IPS-15b (cell line): Measurements from ENCODE around the gene LRRC4C.

Experiments
- H3K27me3 ChIP-seq: one replicate; pipeline ENCODE4 v1.6.1; 2013; ENCODE audit warnings: low read length; ENCODE audit not compliant: control insufficient read depth, insufficient read depth
- H3K36me3 ChIP-seq: one replicate; pipeline ENCODE4 v1.6.1; 2013; ENCODE audit warnings: low read length; ENCODE audit not compliant: control insufficient read depth, insufficient read depth
- H3K4me1 ChIP-seq: one replicate; pipeline ENCODE4 v1.6.1; 2013; ENCODE audit warnings: mild to moderate bottlenecking, low read length; ENCODE audit not compliant: control insufficient read depth, insufficient read depth
- H3K4me3 ChIP-seq: one replicate; pipeline ENCODE4 v1.5.1; 2013; ENCODE audit warnings: low read depth, low read length
- H3K9ac ChIP-seq: one replicate; pipeline ENCODE4 v1.6.1; 2013; ENCODE audit warnings: low read depth, mild to moderate bottlenecking, low read length
- H3K9me3 ChIP-seq: one replicate; pipeline ENCODE4 v1.6.1; 2013; ENCODE audit warnings: mild to moderate bottlenecking, low read length; ENCODE audit not compliant: control insufficient read depth, insufficient read depth

The LRRC4C gene

GRCh38 chr11:40287916-40288803 lies 1171.3 kb downstream of the LRRC4C start:
- H3K4me1 ChIP-seq = peaks cover 14% of the 10 kb centered on the region

GRCh38 chr11:40286137-40286536 lies 1173.3 kb downstream of the LRRC4C start:
- H3K27me3 ChIP-seq = peaks cover 65% of the 10 kb centered on the region
- peaks cover 11% of the 10 kb centered on the region for H3K4me1 ChIP-seq
- no peak overlapping the region for H3K9ac ChIP-seq
- no peaks in the 10 kb centered on the region for H3K36me3 ChIP-seq
- H3K4me3 ChIP-seq = no peak overlapping the region
- no peaks in the 10 kb centered on the region for H3K9me3 ChIP-seq

More at GRCh38 chr11:40287916-40288803, 1171.3 kb downstream of the LRRC4C start:
- Histone ChIP-seq H3K4me3 (no peak overlapping the region), H3K27me3 (peaks cover 77% of the 10 kb centered on the region), H3K36me3 (no peaks in the 10 kb centered on the region), H3K9ac (no peak overlapping the region), H3K9me3 (no peaks in the 10 kb centered on the region)

GRCh38 chr11:40285558-40285957 lies 1173.9 kb downstream of the LRRC4C start:
- no peak overlapping the region for H3K4me3 ChIP-seq
- no peaks in the 10 kb centered on the region for H3K36me3 ChIP-seq
- H3K4me1 ChIP-seq = peaks cover 15% of the 10 kb centered on the region

GRCh38 chr11:40281052-40281580 lies 1178.3 kb downstream of the LRRC4C start:
- Histone ChIP-seq H3K9me3 (no peaks in the 10 kb centered on the region), H3K9ac (no peak overlapping the region), H3K4me1 (peaks cover 13% of the 10 kb centered on the region), H3K27me3 (peaks cover 26% of the 10 kb centered on the region), H3K4me3 (no peak overlapping the region), H3K36me3 (no peaks in the 10 kb centered on the region)

More at GRCh38 chr11:40285558-40285957, 1173.9 kb downstream of the LRRC4C start:
- Histone ChIP-seq H3K9ac (no peak overlapping the region), H3K9me3 (no peaks in the 10 kb centered on the region), H3K27me3 (peaks cover 62% of the 10 kb centered on the region)

- Histone ChIP-seq H3K9me3 (no peaks in the 10 kb centered on the region), H3K4me3 (no peak overlapping the region), H3K27me3 (peaks cover 20% of the 10 kb centered on the region), H3K36me3 (no peaks in the 10 kb centered on the region), H3K9ac (no peak overlapping the region), H3K4me1 (peaks cover 14% of the 10 kb centered on the region)
These were observed 1179.0 kb downstream of the LRRC4C start for GRCh38 chr11:40280159-40281051.

GRCh38 chr11:40276960-40277359 lies 1182.5 kb downstream of the LRRC4C start:
- peaks cover 14% of the 10 kb centered on the region for H3K27me3 ChIP-seq
- no peaks in the 10 kb centered on the region for H3K36me3 ChIP-seq
- no peak overlapping the region for H3K4me3 ChIP-seq
- no peaks in the 10 kb centered on the region for H3K9me3 ChIP-seq
- peaks cover 11% of the 10 kb centered on the region for H3K4me1 ChIP-seq
- no peak overlapping the region for H3K9ac ChIP-seq

GRCh38 chr11:40274017-40274416 lies 1185.4 kb downstream of the LRRC4C start:
- H3K27me3 ChIP-seq = peaks cover 5% of the 10 kb centered on the region
- H3K9ac ChIP-seq = no peak overlapping the region
- H3K9me3 ChIP-seq = no peaks in the 10 kb centered on the region
- H3K36me3 ChIP-seq = no peaks in the 10 kb centered on the region
- H3K4me3 ChIP-seq = no peak overlapping the region
- peaks cover 5% of the 10 kb centered on the region for H3K4me1 ChIP-seq

- H3K27me3 ChIP-seq = peaks cover 5% of the 10 kb centered on the region
- no peaks in the 10 kb centered on the region for H3K9me3 ChIP-seq
- no peak overlapping the region for H3K9ac ChIP-seq
- no peaks in the 10 kb centered on the region for H3K36me3 ChIP-seq
- H3K4me1 ChIP-seq = peaks cover 5% of the 10 kb centered on the region
- H3K4me3 ChIP-seq = no peak overlapping the region
These were observed 1186.2 kb downstream of the LRRC4C start for GRCh38 chr11:40273192-40273732.

GRCh38 chr11:40271361-40271760 lies 1188.1 kb downstream of the LRRC4C start:
- Histone ChIP-seq H3K36me3 (no peaks in the 10 kb centered on the region), H3K9ac (no peak overlapping the region), H3K27me3 (peaks cover 5% of the 10 kb centered on the region), H3K4me1 (peaks cover 4% of the 10 kb centered on the region), H3K9me3 (no peaks in the 10 kb centered on the region), H3K4me3 (no peak overlapping the region)

GRCh38 chr11:40269865-40270264 lies 1189.6 kb downstream of the LRRC4C start:
- no peak overlapping the region for H3K4me3 ChIP-seq
- no peak overlapping the region for H3K9ac ChIP-seq
- H3K27me3 ChIP-seq = peaks cover 5% of the 10 kb centered on the region
- H3K36me3 ChIP-seq = no peaks in the 10 kb centered on the region
- no peaks in the 10 kb centered on the region for H3K9me3 ChIP-seq
- H3K4me1 ChIP-seq = no peaks in the 10 kb centered on the region

GRCh38 chr11:40268551-40268950 lies 1190.9 kb downstream of the LRRC4C start:
- Histone ChIP-seq H3K9me3 (no peaks in the 10 kb centered on the region), H3K4me3 (no peak overlapping the region), H3K9ac (no peak overlapping the region), H3K4me1 (no peaks in the 10 kb centered on the region), H3K27me3 (peaks cover 5% of the 10 kb centered on the region), H3K36me3 (no peaks in the 10 kb centered on the region)
